ENCODE measurements around the gene FGF2.
"Not testable (repeated sequence)": the region's sequence is repeated elsewhere in the genome, so short reads cannot be mapped to it uniquely, and the experiment has no call there.

Gene FGF2

DNA sequence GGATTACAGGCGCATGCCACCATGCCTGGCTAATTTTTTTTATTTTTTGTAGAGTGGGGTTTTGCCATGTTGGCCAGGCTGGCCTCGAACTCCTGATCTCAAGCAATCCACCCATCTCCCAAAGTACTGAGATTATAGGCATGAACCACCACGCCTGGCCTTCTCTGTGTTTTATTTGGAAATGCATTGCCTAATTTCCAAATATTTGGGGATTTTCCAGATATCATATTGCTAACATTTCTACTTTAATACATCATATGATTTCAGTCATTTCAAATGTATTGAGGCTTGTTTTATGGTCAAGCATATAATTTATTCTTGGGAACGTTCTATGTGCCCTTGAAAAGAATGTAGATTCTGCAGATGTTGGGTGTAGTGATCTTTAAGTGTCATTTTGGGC lies 38.8 kb downstream of the FGF2 start:
- H3K4me3 ChIP-seq (ENCODE audit: control insufficient read depth, low read depth, low read length) = no peak overlapping the region
- TF ChIP-seq, protein P1, sequence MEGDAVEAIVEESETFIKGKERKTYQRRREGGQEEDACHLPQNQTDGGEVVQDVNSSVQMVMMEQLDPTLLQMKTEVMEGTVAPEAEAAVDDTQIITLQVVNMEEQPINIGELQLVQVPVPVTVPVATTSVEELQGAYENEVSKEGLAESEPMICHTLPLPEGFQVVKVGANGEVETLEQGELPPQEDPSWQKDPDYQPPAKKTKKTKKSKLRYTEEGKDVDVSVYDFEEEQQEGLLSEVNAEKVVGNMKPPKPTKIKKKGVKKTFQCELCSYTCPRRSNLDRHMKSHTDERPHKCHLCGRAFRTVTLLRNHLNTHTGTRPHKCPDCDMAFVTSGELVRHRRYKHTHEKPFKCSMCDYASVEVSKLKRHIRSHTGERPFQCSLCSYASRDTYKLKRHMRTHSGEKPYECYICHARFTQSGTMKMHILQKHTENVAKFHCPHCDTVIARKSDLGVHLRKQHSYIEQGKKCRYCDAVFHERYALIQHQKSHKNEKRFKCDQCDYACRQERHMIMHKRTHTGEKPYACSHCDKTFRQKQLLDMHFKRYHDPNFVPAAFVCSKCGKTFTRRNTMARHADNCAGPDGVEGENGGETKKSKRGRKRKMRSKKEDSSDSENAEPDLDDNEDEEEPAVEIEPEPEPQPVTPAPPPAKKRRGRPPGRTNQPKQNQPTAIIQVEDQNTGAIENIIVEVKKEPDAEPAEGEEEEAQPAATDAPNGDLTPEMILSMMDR (IDR thresholded peaks at IDR 0.05; ENCODE audit: control insufficient read depth, insufficient read depth, low read depth, low read length, missing control alignments) = no peak
- no peak for DNase-seq (ENCODE audit: low read depth)

DNA sequence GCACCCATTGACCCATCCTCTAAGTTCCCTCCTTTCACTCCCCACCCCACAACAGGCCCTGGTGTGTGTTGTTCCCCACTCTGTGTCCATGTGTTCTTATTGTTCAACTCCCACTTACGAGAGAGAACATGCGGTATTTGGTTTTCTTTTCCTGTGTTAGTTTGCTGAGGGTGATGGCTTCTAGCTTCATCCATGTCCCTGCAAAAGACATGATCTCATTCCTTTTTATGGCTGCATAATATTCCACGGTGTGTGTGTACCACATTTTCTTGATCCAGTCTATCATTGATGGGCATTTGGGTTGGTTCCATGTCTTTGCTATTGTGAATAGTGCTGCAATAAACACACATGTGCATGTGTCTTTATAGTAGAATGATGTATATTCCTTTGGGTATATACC lies 41.6 kb downstream of the FGF2 start:
- DNase-seq (ENCODE audit: low read depth); H3K4me3 ChIP-seq (ENCODE audit: control insufficient read depth, low read depth, low read length): not testable (repeated sequence)

DNA sequence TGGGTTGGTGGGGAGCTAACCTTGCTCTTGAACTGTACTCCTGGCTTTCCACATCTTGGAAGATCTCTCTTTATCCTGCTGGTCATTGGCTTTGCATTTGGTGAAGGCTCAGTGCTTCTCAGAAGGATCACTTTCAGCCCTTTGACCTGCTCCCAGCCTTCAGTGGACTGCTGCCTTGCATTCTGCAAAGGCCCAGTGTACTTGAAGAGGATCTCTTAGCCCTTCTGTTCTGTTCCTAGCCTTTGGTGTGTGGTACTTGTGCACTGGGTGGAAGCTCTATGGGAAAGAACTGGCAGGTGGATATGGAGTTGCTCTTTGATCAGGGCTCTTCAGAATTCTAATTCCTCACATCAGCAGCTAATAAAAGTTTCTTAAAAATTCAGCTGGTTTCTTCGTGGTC lies 46.5 kb downstream of the FGF2 start:
- no peak for DNase-seq (ENCODE audit: low read depth)
- no peak overlapping the region for H3K4me3 ChIP-seq (ENCODE audit: control insufficient read depth, low read depth, low read length)
- TF ChIP-seq, protein P1 (IDR thresholded peaks at IDR 0.05; ENCODE audit: control insufficient read depth, insufficient read depth, low read depth, low read length, missing control alignments) = no peak

DNA sequence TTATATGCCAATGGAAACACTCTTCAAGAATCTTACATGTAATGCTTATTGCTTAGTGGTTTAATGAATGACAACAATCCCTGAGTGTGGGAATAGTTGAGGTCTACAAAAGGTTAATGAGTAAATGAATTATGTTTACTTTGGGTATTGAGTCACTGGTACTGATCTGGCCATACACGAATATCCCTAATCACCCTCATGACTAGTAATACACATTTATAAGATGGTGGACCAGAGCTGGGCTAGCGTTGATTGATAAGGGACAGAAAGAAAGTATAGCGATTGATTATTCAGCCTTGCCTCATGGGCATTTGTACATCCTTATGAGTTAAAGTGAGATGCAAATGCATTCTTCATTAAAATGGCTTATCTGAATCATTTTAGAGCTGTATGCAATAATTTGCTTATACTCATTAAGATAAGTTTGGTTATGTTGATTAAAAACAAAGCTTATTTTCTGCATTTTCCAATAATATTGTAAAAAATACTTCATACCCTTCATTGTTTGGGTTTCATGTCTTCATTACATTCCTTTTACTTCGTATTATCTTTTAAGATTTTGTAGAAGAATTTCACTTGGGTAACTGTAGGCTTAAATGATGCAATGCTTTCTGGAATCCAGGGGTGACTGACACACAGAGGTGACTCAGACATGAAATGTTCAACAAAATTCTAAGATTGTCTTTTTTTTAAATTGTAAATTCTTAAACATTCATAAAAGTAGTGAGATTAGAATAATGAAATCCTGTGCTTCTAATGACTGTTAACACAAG lies 47.4 kb downstream of the FGF2 start:
- TF ChIP-seq, protein P1 (IDR thresholded peaks at IDR 0.05; ENCODE audit: control insufficient read depth, insufficient read depth, low read depth, low read length, missing control alignments) = no peak
- peak; percentile 66 for DNase-seq (ENCODE audit: low read depth)
- no peak overlapping the region for H3K4me3 ChIP-seq (ENCODE audit: control insufficient read depth, low read depth, low read length)

DNA sequence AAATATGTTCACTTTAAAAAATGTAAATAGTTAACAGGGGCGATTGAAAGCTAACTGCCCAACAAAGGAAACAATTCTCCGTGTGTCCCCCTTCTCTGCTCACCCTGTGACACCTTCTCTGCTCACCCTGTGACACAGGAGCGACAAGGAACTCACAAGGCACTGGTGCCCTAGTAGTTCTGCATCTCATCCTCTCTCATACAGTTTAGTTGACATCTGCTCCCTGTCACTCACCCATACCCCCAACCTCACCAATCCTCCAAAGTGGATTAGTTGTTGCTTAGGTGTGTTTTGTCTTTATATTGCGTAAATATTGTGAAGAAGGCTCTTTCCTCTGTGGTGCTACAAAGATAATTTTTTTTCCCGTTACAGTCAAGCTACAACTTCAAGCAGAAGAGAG lies 49.3 kb downstream of the FGF2 start:
- no peak overlapping the region for H3K4me3 ChIP-seq (ENCODE audit: control insufficient read depth, low read depth, low read length)
- TF ChIP-seq, protein P1 (IDR thresholded peaks at IDR 0.05; ENCODE audit: control insufficient read depth, insufficient read depth, low read depth, low read length, missing control alignments) = no peak
- no peak for DNase-seq (ENCODE audit: low read depth)

DNA sequence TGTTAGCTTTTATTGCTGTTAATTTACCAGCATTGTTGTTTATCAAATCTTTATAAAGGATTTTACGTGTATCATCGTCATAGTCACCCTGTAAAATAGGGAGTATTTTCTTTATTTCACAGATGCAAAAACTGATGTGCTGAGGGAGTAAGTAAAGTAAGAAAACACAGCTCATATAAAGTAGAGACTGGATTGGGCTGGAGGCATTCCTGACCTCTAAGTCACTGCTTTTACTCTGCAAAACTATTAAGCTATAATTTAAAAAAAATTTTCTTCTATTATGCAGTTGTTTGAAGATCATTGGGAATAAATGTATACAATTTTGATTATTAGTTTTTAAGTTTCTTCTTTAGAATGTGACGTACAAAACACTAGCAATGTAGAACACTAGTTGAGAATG lies 49.8 kb downstream of the FGF2 start:
- H3K4me3 ChIP-seq (ENCODE audit: control insufficient read depth, low read depth, low read length) = no peak overlapping the region
- no peak for DNase-seq (ENCODE audit: low read depth)
- TF ChIP-seq, protein P1 (IDR thresholded peaks at IDR 0.05; ENCODE audit: control insufficient read depth, insufficient read depth, low read depth, low read length, missing control alignments) = no peak

DNA sequence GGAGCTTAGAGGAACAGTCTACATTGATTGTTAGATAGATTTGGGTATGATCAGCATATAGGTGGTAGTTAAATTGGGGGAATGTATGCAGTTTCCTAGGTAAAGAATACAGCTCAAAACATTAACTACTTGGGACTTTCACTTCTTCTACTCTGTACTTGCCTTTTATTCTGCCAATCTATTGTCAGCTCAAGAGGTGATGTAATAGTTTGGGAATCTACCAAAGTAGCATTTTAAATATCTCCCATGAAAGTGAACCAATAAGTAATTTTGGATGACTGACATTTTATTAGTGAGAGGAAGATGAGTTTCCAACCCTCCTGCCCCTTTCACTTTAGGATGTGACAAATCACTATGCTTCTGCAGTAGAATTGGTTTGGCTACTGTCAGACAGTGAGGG lies 52.4 kb downstream of the FGF2 start:
- H3K4me3 ChIP-seq (ENCODE audit: control insufficient read depth, low read depth, low read length) = no peak overlapping the region
- TF ChIP-seq, protein P1 (IDR thresholded peaks at IDR 0.05; ENCODE audit: control insufficient read depth, insufficient read depth, low read depth, low read length, missing control alignments) = no peak
- no peak for DNase-seq (ENCODE audit: low read depth)

All from AG09309 (cell line).